HG03521 (cell line): ENCODE data around the gene MMP24OS.

Source experiments
- ATAC-seq: cut with Tn5 transposase; IDR thresholded peaks from one replicate; pipeline ENCODE4 v1.9.1; 2021; ENCODE audit warnings: mild to moderate bottlenecking, moderate library complexity; ENCODE audit not compliant: unreplicated experiment

The MMP24OS gene

DNA sequence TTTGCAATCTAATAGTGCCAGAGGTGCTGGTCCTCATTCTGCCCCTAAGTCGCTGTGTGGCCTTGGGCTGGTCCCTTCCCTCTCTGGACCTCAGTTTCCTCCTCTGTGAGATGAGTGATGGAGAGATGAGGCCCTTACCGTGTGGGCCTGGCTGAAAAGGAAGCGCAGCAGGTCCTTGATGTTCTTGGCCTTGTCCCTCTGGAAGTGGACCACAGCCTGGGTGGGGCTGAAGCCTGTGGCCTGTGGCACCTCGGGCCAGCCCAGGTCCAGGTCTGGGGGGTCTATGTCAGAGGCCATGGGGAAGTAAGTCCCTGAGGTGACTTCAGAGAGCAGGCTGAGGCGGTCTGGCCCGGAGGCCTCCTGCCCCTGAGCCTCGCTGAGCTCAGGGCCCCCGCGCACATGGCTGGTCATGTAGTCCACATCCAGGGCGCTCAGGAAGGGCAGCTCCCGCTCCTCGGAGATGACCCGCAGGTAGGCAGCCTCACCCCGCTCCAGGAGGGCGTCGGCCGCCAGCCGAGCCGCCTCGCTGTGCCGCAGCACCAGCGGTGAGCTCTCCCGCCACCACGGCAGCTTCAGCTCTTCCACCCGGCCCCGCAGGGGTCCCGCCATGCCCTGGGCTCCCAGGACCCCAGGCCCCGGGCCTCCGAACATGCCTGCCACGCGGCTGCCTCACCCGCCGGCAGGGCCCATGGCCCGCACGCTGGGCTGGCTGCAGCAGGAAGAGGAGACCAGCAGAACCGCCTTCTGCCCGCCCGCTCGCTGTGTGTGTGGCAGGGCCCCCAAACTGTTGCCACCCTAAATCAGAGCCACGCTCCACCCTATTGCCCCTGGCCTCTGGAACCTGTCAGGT lies 14.0 kb upstream of the MMP24OS start, which contains the start of gene FAM83C:
TSS of gene FAM83C (minus strand) at position 772 of the 850 bp plus-strand sequence. CDS start at position 651, 121 bp downstream.
- ATAC-seq, result no peak

DNA sequence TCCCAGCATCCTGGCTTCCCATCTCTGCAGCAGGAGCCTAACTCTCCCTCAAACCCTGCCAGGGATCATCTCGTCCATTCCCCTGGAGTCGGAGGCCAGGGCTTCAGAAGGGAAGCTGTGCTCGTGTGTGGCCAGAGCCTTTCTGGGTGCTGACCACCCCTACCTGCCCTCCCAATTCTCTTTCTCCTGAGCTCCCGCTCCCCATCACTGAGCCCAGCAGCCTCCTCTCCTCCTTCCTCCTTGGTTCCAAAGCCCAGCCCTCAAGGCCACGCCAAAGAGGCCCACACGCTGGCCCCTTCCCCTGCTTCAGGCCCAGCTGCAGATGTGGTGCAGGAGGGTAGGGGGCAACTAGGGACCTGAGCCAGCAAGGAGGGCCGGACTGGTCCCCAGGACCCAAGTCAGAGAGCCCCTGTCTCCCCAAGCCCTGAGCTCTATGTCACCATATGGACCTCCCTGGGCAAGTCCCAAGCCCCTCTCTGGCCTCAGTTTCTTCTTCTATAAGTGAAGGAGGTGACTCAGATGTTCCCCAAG lies 13.0 kb upstream of the MMP24OS start:
- no peak for ATAC-seq

DNA sequence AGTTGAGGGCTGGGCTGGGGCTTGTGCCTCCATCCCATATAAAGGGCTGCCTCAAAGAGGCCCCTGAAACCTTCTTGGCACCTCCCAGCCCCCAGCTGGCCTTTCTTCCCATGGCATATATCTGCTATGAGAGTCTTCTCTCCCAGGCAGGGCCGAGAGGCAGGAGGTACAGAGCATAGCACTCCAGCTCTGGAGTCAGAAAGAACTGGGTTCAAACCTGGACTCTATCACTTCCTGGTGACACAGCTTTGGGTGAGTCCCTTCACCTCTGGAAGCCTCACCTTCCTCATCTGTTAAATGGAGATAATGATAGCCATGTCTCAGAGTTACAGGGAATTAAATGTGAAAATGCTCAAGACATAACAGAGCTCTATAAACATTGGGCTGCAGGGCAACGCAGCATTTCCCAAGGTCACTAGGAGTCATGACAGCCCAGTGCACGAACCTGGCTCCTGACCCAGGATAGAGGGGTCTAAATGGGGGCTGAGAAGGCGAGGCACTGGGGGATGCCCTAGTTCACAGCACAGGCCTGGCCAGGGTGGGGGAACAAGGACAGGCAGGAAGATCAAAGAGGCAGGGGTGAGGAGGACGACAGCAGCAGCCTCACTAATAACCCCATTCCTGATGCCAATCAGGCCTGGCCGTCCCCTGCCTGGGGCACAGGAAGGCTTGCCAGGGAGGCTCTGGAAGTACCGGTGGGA lies 12.4 kb upstream of the MMP24OS start:
- no peak for ATAC-seq

DNA sequence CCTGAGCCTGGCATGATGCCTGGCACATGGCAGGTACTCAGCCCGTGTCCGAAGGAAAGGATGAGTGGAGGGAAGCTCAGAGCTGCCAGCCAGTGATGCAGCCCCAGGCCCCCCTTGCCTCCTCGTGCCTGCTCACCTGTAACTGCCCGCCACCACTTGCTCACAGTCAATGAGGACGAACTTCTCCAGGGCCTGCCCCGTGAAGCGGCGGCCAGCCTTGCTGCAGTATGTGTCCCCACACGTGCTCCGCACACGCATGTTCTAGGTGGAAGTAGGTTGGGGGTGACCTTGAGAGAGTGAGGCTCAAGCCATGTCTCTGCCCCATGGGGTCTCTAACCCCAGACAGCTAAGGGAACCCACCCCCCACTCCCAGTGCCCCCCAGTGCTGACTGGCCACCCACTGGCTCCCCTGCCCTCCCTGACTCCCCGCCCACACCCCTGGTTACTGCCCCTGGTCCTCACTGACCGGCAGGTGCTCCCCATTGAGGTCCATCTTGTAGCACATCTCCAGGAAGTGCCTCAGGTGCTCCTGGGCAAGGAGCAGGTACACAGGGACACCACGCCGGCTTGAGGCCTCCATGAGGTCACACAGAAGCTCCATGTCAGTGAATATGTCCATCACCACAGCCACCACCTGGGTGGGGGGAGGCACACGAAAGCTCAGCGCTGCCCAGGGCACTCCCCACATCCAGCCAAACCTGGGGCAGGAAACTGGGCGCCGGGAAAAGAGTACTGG lies 10.6 kb upstream of the MMP24OS start:
- no peak for ATAC-seq

DNA sequence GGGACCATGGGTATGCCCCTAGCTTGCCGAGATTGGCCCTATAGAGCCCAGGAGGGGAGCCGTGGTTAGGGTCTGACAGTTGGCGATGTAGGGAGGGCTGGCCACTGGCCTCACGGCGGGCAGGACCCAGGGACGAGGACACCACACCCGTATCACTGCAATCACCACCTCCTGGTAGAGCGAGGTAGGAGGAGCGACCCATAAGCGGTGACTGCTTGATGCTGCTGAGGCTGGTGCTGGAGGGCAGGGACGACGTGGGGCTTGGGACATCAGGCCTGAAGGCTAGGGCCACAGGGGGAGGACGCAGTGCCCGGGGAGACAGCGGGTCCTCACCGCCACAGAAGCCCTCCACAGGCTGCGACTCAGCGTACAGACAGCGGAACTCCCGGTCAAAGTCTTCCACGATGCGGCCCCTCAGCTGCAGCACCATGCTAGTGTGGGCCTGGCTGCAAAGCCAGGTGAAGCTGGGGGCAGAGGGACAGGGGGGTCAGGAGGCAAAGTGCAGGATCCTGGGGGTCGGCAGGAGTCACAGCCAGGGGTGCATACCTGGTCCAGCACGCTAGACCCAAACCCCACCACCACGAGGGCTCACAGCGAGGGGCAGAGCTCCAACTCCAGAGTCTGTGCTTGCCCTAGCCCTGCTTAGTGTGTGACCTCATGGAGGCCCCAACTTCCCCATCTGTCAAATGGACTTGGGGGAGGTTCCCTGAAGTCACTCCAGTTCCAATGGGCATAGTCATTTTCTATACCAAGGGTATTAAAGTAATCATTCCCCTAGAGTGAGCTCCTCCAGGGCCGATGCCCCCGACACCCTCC lies 9.8 kb upstream of the MMP24OS start:
- ATAC-seq, result no peak

DNA sequence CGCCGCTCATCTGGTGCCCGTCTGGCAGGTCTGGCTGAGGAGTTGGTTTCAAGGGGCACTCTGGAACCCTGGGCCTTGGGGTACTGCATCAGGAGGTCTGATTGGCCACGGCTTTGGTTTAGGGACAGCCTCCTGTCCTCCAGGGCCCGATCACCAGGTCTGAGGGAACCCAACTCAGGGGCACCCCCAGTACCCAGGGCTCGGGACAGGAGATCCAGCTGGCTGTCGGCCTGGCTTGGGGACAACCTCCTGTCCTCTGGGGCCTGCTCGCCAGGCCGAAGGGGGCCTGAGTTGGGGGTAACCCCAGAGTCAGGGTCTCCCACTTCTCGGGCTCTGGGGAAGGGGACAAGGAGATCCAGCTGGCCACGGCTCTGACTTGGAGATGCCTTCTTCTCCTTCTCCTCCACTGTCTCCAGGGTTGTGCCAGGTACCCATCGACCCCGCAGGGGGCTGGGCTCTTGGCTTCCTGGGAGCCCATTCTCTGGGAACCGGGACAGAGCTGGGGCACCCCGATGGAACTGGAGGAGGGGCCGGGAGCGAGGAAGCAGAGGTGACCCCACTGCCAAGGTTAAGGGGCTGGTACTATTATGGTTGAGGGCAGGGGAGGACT lies 9.1 kb upstream of the MMP24OS start:
- ATAC-seq, result no peak

DNA sequence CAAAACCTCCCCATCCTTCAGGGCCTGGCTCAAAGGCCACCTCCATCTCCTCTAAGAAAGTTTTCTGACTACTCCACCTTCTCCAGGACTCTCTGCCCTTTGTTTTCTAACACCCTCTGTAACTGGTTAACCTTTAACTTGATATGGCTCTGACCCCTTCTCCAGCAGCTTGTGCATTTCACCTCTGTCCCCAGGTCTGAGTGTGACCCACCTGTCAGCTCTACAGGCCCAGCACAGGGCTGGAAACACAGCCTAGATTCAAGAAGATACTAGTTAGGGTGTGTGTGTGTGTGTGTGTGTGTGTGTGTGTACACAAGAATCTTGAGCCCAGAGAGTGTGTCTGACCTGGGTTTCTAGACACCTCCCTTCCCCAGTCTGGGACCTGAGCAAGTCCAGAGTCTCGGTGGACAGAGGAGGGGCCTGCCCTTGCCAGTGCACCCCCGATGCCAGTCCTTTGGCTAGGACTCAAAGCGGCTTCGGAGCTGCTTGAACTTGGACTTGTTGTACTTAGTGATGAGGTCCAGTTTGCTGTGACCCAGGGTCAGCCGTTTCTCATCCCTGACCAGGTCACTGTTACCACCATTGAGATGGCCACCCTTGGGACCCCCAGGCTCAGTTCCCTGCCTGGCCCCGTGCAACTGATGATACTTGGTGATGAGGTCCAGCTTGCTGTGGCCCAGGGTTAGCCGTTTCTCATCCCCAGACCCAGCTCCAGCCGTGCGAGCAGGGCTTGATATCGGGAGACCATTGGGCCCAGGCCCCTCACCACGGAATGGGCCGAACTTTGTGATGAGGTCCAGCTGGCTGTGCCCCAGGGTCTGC lies 8.4 kb upstream of the MMP24OS start:
- ATAC-seq, result no peak

DNA sequence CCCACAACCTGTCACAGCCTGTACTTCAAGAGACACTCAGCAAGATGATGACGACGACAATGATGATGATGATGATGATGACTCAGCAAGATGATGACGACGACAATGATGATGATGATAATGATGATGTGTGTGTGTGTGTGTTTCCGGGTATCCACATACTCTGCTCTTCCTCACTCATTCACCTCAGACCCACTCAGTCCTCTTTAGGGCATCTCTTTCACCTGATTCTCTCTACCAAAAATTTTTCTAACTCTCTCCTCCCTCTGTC lies 7.8 kb upstream of the MMP24OS start:
- ATAC-seq, result no peak

DNA sequence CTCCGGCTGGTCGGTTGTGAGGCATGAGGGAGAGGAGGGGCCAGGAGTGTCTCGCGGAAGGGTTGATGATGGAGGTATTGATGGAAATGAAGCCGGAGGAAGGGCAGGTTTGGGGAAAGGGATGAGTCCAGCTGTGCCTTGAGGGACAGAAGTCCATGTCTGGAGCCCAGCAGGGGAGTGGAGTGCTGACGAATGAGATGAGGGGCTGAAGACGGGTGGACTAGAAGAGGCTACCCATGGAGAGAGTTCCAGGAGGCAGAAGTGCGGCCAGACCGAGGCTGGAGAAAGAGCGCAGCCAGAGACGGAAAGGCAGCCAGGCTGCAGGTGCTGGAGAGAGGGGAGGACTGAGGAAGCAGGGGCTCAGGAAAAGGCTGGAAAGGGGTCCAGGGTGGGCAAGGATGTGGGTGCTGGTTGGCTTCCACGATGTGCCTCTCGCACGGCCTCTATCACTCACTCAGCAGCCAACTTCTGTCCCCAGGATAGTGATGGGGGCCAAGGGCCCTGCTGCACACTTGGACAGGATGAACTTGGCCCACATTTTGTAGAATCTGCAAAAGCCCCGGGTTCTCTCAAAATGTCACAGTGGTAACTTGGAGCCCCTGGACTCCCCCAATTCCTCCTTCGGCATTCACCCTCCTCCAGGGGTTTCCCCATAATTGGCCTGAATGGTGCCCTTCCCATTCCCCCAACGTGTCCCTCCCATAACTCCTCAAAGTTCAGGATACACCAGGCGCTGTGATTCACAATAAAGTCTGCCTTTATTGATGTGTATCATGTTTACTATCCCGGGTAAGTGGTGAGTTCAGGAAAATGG lies 7.3 kb upstream of the MMP24OS start:
- ATAC-seq, result no peak

DNA sequence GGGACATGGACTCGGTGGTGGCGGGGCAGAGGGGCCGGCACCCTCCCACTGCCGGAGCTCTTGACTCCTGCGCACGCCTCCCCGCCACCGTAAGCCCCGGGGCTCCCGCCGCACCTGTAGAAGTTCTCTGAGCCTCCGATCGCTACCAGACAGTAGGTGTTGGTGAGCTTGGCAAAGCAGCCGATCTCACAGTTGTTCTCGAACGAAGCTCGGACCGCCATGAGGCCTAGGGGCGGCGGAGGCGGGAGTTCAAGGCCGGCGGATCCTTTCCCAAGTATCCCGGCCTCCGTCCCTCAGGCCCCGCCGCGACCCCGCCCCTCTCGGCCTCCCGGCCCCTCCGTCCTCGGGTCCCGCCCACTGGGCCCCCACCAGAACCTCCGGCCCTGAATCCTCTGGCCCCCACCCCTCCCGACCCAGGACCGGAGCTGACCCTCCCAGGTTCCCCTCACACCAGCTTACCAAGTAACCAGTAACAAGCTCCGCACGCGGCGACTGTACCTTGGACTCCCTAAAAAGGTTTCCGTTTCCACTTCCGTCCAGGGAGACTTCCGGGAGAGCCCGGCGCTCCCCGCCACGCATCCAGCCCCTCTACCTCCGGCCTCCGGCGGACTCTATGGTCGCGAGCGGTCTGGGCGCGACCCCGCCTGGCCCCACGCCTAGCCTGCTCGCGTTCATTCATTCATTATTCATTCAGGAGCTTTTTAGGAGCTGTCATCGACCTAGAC lies 6.5 kb upstream of the MMP24OS start, which contains the start of gene EIF6:
TSS of gene EIF6 (minus strand) at position 506 of the 725 bp plus-strand sequence. CDS start at position 221, 285 bp downstream.
- ATAC-seq, result peak; percentile 48

DNA sequence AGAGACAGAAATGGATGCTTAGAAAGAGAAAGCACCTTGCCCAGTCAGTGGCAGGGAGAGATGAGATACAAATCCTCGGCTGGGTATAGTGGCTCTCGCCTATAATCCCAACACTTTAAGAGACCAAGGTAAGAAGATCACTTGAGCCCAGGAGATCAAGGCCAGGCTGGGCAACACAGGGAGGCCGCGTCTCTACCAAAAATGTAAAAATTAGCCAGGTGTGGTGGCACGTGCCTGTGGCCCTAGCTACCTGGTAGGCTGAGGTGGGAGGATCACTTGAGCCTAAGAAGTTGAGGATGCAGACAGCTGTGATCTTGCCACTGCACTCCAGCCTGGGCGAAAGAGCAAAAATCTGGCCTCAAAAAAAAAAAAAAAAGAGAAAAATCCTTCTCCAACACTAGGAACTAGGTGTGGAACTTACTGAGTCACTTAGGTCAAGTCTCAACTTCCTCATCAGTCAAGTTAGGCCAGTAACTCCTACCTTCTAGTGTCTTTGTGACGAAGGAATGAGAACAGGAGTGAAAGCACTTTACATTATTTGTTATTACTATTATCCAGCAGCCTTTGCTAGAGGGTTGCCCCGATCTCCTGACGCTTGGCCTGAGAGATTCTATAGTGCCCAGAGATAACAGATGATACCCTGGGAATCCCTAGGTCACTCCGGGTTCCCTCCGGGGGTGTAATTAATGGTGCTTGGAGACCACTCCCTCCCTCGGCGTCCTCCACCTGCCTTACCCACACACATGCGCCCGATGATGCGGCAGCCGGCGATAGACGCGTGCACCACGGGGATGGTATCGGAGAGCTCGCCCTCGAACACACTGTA lies 5.7 kb upstream of the MMP24OS start:
- peak; percentile 32 for ATAC-seq

DNA sequence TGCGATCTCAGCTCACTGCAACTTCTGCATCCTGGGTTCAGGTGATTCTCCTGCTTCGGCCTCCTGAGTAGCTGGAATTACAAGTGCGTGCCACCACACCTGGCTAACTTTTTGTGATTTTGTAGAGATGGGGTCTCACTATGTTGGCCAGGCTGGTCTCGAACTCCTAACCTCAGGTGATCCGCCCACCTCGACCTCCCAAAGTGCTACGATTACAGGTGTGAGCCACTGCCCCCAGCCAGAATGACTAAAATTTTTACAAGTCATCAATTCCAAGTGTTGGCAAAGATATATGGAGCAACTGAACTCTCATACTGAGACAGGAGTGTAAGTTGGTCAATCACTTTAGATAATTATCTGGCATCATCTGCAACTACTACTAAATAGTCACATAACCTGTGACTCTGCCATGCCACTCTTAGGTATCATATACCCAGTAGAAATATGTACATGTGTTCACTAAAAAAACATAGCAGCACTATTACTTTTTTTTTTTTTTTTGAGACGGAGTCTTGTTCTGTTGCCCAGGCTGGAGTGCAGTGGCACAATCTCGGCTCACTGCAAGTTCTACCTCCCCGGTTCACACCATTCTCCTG lies 3.7 kb upstream of the MMP24OS start:
- no peak for ATAC-seq

DNA sequence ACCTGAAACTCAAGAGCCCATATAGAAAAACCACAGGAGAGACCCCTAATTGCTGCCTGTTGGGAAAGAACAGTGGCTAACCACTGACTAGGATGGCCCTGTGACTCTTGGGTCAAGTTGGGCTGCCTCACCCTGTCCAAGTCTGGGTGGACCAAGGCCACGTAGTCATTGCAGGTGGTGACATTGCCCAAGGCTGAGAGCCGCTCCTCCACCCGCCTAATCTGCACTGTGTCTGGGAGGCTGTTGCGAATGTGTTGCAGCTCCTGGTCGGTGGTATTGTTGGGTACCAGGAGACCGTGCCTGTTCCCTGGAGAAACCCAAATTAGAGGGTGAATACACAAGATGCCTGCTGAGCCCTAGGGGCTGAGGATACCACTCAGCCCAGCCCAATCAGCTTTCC lies 2.6 kb upstream of the MMP24OS start:
- ATAC-seq, result no peak

DNA sequence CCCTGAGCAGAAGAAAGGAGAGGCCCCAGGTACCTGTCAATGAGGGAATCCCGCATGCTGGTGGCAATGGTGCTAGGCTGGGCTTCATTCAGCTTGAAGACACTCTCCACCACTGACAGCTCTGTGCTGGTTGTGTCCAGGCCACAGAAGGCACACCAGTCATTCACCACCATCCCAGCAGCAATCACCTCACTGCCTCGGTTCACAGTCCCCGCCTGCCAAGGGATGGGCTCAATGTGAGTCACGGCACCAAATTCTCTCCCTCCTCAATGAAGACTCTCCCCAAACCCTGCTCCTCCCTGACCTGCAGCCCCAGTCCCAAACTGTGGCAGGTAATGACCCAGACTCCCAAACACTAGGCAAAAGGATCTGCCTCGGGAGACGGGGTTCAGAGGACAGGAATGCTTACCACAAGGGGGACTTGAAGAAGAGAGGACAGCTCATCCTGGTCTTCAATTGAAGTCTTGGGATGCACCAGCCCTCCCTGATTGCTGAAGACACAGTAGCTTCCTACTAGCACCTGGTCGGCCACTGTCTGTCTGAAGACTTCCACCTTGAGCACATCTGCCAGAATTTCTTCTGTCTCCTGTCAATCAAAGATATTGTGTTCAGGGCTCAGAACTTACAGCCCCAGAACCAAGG lies 1.7 kb upstream of the MMP24OS start:
- ATAC-seq, result no peak

DNA sequence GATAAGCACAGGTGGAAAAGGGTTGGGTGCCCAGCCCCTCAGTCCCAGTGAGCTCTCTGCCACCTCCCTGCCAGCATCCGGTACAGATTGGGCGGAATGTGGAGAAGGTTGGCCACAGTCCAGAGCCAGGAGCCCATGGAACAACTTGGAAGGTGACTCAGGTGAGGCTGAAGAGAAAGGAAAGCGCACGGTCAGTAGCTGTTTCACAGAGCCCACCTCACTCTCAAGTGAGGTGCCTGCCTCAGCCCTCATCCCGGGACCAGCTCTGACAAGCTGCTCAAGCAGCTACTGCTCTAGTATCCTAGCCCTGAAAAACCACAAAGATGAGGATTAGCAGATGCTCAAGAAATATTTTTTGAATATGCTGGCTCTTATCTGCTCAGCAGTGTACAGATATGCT lies 1.1 kb upstream of the MMP24OS start:
- no peak for ATAC-seq

DNA sequence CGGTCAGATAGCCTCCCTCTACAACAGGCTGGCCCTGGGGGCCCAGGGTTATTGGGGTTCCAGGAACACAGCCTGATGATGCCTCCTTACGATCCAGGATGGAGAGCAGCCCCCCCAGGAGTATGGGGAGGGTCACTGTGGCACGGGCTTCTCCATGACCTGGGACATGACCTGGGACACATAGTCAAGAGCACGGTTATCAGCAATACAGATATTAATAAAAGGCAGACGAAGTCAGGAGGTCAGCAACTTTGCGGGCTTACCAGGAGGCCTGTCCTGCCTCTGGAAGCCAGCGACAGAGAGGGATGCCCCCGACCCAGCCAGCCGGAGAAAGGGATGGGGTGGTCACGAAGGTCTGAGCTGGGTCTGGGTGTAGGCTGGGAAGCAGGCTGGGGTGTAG lies 795 bp downstream of the MMP24OS start:
- ATAC-seq, result no peak
